COR-L47 (cell line): Measurements from ENCODE around the gene AMBRA1.
"Not testable (repeated sequence)": the region's sequence is repeated elsewhere in the genome, so short reads cannot be mapped to it uniquely, and the experiment has no call there.

ENCODE experiments used
- DNase-seq: peaks from one replicate; lab custom pipeline; 2025; lab: John Stamatoyannopoulos, UW

AMBRA1 gene

DNA sequence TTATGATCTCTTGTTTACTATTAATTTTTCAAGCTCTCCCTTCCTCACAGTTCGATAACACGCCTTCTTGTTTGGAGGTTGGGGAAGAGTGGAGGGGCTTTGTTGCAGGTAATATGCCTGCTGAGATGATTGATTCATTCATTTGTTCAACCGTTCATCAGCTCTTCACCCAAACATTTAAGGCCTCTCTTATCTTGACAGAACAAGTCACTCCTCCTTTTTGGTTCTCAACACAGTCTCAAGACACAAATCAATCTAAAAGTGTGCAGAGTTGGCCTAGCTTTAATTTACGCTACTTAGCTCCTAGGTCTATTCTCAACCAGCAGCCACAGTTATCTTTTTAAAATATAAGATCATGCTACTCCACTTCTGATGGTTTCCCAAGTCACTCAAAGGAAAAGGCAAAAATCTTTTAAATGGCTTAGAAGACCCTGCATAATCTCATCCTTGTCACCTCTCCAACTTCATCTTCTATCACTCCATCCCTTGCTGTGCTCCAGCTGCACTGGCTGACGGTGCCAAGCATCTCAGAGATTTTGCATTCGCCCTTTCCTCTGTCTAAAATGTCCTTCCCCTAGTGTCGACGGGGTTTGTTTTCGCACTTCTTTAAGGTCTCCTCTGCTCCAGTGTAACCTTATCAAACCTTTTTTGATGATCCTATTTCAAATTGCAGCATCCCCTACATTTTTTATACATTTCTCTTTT lies 60.3 kb downstream of the AMBRA1 start:
- DNase-seq = no peak

DNA sequence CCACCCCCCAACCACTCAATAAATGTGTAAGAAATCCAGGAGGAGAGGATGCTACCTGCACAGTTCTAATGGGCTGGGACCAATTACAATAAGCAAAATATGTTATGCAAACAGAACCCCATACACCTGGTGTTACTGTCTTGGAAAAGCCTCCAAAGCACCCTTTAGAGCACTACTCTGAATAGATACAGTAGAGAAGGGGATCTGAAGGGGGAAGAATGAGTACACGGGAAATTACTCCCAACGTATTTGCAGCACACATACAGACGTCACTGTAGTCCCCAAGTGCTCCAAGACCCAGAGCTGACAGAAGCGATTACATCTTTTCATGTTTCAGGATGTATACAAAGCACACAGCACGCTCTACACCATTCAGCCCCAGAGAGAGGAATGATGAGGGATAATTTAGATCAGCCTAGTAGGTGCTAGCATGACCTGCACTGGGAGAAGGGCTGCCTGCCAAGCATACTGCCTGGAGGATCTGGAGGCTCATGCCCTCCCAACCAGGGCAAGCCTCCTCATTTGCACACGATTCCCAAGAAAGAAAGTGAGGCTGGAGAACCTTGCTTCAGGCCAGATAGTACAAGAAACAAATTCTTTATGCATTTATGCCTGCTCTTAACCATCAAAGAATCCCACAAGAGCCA lies 63.8 kb downstream of the AMBRA1 start:
- DNase-seq = no peak

DNA sequence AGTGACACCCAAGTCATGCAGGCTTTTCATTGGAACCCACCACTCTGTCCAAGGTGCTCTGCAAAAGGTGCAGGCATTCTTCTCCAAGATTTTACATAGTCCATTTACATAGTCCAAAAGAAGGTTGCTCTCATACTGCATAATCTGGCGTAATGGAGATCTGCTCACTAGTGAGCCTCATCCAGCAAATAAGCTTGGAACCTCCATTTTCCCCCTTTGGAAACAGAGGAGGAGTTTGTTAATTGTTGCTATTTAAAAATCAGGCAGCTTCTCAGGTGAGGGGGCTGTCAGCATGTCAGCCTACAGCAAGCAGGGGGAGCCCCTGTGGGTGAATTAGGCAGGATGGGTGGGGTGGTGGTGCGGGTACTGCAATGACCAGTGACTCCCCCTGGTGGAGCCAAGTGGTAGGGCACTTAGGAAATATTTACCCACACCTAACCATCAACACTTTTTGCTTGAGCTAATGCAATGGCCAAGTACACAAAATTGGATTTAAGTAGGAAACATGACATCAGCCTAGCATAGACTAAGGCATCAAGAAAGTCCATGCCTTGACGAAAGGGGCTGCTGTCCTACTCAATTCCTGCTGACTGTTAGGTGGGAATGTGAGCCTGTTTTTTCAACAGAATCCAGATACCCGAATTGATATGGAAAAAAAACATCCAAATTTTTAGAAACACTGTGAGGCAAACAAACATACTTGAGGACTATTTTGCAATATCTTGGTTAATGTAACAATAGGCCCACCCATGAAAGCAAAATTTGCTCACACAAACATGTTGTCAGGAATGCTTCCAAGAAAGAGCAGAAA lies 64.5 kb downstream of the AMBRA1 start:
- DNase-seq = peak; percentile 76

DNA sequence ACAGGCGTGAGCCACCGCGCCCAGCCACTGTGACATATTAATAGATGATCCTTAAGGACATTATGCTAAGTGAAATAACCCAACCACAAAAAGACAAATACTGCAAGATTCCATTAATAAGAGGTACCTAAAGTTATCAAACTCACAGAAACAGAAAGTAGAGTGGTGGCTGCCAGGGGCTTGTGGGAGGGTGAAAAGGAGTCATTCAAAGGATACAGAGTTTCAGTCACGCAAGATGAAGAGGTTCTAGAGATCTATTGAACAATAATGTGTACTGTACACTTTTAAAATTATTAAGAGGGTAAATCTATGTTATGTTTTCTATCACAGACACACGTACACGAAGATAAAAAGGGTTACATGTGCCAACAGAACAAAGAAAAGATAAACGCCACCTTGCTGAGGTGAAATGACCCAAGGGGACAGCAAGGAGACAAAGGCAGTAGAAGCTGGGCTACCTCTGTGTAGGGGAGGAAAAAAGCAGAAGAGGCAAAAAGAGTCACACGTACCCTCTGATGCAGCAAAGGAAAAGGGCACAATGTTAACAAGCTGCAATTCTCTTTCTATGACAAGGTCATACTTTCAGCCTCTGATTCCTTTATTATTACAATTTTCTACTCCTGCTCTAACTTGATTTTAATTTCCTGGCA lies 65.3 kb downstream of the AMBRA1 start:
- DNase-seq = no peak

DNA sequence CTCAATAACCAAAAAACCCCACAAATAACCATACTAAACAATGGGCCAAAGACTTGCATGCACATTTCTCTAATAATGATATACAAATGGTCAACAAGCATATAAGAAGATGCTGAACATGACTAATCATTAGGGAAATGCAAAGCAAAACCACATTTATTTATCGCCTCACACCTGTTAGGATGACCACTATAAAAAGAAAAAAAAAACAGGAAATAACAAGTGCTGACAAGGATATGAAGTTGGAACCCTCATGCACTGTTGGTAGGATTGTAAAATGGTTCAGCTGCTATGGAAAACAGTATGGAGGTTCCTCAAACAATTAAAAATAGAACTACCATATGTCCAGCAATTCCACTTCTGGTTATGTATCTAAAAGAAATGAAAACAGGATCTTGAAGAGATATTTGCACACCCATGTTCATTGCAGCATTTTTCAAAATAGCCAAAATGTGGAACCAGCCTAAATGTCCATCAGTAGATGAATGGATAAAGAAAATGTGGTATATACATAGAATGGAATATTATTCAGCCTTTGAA lies 66.2 kb downstream of the AMBRA1 start:
- DNase-seq = no peak

DNA sequence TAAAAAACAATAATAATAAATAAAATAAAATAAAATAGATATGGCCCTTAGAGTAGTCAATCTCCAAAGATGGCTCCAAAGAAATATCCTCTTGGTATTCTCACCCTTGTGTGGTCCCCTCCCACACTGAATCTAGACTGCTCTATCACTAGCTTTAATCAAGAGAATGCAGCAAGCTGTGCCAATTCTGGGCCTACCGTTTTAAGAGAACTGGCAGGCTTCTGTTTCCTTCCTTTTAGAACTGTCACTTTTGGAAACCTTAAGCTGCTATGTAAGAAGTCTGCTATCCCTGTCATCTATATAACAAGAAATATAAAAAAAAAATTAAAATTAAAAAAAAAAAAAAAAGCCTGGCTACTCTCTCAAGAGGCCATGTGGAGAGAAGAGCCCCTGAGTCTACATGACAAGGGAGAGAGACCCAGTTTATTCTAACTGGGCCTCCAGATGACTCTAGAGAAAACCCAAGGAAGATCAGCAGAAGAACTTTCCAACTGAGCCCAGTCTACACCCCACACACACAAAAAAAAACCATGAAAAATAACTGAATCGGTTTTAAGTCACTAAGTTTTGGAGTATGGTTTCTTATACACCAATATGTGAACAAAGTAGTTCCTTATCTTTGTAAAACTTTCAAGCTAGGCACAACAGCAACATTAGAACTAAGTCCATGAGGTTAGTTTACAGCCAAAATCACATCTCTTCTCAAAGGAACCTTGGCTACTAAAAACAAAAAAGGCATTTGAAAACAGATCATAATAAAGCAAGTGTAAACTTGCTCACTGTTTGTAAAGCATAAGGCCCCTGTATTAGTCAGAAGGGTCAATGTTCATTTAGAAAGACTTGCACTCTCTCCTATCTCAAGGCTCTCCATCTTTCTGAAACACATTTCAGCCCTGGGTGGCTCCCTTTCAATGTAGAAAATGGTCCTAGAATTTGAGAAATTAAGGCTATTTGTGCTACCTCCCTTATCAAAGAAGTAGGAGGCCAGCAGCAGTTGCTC lies 67.3 kb downstream of the AMBRA1 start:
- no peak for DNase-seq

DNA sequence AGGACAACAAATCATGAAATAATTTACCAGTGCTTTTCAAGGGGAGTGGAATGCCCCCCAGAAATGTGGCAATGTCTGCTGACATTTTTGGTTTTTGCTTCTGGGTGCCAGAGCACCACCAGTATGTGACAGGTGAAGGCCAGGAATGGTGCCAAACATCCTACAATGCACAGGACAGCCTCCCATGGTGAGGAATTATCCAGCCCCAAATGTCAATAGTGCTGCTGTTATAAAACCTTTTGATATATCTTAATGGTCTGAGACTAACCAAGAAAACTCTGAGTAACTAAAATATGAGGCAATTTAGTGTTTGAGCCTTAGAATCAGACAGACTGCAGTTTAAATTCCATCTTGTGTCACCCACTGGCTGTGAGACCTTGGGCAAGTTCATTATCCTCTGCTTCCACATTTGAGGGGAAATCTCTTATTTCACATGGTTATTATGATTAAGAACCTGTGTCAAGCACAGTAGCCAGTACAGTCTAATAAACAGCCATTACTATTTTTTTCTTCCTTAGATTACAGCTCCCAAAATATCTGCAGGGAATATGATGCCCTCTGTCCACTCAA lies 69.5 kb downstream of the AMBRA1 start:
- DNase-seq = peak; percentile 56

DNA sequence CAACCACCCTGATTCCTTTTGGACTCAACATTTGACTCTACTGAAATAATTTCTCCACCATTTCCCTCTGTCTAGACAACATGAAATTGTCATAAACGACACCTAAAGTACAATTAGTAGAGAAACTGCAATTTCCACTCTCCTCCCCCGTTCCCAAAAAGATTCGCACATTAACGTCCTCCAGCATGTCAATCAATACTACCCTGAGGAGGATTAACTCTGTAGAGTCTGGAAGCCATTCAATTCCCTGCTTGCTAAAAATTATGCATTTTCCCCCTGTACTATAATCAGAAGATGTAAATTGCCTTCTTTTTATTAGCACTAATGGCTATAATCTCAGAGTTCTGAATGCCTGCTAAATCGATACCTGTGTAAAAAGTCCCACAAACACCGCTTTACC lies 70.5 kb downstream of the AMBRA1 start:
- no peak for DNase-seq

DNA sequence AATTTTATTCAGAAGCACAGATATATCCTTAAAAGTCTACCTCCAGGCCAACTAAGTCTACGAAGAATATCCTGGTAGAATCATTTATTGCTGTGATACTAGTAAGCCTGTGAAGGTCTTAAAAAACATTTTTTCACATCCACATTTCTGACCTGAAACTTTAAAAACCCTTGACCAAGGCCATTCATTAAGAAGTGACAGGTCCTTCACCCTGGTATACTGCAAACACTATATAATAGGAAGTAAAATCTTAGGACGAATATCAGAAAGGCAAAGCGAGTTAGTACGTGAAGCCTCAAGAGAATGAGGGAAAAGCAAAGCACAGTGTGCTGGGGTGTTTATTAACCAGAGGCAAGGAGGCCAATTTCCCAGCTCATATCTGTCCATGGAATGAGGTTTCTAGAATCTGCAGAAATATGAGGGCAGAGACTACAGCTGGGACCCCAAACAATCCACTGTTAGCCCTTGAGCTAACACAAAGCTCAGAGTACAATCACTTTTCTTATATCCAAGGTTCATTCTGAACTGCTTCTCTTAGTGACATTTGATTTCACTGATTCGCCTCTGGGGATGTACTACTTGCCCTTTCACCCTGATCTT lies 71.0 kb downstream of the AMBRA1 start:
- DNase-seq = no peak

DNA sequence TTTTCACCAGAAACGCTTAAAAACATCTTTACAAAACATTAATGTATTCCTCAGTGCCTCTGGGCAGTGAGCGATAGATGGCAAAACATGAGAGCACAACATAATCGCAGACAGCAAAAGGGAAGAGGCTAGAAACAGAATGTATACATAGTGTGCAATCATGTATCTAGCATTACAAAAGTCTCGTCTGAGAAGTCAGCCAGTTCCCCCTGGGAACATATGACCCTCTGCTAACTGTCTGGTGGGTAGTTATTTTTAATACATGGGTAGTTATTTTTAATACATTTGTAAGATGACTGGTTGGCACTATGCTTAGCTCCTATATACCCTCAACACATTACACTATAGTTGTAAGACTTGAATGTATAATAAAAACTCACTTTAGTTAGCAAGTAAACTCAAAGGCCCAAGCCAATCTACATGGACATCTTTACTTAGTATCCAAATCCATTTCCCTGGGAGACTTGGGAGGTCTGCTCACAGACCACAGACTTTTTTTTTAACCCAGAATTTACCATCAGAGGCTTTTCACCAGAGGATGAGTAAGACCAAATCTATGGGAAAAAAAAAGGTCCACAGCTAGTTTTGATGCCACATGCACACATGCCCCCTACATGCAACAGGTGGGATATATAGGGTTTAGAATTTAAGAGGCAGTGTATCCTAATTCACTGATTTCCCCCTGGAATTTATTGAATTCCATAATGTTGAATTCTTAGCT lies 71.7 kb downstream of the AMBRA1 start:
- DNase-seq = no peak

DNA sequence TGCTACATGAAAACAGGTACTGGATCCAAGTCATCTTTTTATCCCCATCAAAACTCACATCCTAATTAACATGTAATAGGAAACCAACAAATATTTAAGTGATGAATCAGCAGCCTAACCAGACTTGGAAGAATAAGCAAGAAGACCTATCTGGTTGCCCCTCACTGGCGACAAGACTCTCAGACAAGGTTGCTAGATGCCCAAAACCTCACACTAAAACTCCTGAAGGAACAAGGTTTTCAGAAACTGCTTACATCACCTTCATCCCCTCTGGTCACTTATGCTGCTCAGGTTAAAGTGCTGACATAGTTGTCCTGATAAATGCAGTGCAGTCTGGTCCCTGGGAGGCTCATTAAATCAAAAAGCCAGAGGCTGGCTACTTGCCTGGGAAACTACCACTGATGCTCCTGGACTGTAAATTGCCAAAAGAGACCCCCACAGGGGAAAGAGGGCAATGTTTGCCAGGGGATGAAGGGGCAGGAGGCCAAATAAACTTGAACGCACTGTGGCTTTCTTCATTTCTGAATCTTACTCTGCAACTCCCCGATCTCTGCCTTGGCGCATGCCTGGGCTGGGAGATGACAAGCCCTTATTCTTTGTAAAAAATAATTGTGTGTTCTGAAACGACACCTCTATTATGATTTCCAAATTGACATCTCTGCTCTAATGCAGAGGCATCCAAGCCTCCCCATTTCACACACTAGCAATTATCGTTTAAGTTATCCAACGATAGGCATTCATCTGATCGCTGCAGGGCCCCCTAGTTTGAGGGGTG lies 72.7 kb downstream of the AMBRA1 start:
- no peak for DNase-seq

DNA sequence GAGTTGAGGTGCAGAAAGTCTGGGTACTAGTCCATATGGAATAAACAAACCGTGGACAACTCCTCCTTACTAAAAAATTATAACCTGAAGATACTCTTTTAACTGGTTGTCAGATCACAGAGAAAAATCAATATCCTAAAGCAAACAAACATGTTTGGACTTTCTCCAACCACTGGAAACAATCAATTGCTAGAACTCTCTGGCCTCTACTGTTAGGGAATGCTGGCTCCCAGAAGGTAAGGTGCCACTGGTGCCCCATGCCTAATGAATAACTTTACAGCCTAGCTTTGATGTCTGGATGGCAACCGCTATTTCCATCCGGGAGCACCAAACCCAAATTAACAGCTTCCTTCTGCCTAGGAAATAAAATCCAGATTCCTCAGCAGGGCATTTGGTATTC lies 74.5 kb downstream of the AMBRA1 start:
- DNase-seq = no peak

DNA sequence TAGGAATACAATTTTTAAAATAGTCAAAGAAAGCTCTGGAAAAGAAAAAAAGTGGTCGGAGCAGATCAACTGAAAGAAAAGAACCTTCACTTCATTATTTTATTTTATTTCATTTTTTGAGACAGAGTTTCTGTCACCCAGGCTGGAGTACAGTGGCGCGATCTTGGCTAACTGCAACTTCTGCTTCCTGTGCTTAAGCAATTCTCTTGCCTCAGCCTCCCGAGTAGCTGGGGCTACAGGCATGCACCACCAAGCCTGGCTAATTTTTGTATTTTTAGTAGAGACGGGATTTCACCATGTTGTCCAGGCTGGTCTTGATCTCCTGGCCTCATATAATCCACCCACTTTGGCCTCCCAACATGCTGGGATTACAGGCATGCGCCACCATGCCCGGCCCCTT lies 74.9 kb downstream of the AMBRA1 start:
- not testable (repeated sequence) for DNase-seq

DNA sequence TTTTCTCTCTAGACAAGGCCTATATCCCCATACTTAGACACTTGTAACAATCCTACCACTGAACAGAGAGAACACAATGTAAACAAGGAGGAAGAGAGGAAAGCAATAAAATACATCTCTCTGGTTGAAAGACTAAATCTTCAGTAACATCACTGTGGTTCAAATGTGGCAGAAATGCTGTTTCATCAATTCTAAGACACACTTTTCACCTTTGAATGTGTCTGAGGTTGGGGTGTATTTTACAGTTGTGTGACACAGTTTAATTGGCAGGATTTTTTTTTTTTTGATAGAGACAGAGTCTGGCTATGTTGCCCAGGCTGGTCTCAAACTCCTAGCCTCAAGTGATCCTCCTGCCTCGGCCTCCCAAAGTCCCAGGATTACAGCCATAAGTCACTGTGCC lies 79.5 kb downstream of the AMBRA1 start:
- no peak for DNase-seq

DNA sequence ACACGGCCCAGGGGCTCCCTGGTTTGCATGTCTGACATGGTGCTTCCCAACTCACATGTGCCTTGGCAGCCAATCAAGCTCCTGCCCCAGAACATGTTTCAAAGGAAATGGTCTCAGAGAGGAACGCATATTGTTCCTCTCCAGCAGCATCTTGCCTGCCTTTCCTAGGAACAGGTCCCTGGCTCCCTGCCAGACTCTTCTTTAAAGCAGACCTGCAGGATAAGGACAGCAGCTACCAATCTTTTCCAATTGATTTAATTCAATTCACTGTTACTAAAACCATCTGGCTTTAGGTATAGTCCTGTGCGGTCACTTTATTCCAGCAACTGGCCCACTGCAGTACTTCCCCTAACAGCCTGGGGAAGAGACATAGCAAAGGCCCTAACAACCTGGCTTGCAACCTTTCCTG lies 79.9 kb downstream of the AMBRA1 start:
- peak; percentile 80 for DNase-seq

DNA sequence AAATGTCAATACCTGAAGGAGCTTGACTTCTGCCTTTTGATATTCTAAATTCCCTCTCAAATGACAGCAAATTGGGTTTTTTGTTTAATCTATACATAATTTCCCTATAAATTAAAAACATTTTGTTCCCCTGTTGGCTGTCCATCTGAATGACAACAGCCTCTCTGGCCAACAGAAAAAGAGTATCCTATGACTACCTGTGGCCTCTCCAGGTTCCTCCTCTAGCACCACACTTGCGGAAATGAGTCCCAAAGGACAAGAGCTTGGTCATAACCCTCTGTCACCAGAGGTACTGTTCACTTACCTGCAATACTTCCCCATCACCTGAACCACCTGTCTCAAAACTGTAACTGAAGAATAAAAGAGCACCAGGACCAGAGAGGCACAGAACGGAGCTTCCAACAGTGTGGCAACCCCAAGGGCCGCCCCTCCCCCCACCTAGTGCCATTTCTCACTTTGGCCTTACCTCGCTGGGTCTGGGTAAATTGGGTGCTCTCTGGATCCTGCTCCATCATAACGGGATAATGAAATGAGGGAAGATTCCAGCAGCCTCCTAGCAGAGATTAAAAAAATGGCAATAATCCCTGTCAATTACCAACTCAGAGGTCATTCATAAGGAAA lies 81.5 kb downstream of the AMBRA1 start:
- DNase-seq = no peak

DNA sequence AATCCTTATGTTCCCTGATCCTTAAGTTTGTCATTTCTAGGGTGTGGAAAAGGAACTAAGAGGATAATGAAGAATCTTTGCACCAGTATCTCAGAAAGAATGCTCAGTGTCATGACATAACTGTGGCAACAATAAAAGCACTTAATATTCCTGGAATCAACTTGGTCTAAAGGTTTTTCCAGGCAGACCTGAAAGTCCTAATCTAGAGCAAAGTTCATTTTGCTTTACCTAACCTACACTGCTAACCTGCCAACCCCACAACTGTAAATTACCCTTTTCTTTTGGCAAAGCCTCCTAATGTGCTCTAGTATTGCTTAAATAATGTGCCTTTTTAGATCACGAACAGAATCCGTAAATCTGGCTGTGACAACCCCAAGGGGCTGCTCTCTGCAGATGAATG lies 82.5 kb downstream of the AMBRA1 start:
- DNase-seq = no peak

DNA sequence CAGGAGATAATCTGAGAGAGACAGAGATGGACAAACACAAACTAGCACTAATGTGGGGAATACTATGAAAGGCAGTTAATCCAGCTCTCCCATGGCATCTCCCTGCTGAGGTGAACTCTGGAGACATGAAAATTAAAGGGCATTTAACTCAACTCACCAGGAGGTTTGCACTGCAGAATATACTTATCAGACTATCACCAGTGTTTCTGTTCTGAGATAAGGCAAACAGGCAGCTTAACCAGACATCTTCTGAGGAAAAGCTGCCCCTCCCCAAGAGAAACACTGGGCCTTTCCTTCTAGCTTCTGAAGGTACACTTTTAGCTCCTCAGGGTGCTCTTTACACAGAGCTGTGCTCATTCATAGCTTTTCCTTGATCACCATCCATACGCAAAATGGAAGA lies 85.5 kb downstream of the AMBRA1 start:
- DNase-seq = no peak

DNA sequence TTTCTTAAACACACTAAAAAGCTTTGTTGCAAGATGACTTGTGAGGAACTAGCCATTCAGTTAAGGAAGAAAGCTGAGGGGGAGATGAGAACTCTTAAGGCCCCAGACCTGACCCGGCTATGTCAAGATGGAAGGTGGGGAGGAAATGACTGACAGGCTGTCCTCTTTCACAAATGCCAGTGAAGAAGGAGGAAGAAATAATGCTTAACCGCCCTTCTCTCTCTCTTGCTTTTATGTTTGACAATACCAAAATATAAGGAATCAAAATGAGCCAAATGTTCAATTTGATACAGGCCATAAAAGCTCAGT lies 87.4 kb downstream of the AMBRA1 start:
- no peak for DNase-seq
